GM12801 (cell line): ENCODE measurements around the gene FBXO5.

Experiments used
- TF ChIP-seq, protein P1 (sequence below): IDR thresholded peaks from one replicate; pipeline ENCODE4 v1.5.1; 2011; ENCODE audit warnings: control low read depth; ENCODE audit not compliant: insufficient read length; ENCODE audit errors: extremely low read depth

FBXO5 gene

DNA sequence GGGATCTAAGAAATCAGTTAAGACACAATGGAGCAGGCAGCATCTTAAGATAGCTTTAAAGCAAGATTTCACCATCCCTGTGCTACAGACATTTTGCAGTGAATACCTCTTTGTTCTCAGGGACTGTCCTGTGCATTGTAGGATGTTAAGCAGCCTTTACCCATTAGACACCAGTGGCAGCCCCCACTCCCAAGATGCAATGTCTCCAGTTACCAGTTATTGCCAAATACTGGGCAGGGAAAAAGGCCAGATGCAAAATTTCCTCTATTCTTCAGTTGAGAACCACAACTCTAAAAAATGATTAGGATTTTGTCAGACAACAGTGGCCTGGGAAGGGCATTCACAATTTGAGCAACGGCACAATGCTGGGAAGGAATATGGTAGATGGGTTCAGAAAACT is 6.1 kb downstream of the FBXO5 start:
- TF ChIP-seq, protein P1, sequence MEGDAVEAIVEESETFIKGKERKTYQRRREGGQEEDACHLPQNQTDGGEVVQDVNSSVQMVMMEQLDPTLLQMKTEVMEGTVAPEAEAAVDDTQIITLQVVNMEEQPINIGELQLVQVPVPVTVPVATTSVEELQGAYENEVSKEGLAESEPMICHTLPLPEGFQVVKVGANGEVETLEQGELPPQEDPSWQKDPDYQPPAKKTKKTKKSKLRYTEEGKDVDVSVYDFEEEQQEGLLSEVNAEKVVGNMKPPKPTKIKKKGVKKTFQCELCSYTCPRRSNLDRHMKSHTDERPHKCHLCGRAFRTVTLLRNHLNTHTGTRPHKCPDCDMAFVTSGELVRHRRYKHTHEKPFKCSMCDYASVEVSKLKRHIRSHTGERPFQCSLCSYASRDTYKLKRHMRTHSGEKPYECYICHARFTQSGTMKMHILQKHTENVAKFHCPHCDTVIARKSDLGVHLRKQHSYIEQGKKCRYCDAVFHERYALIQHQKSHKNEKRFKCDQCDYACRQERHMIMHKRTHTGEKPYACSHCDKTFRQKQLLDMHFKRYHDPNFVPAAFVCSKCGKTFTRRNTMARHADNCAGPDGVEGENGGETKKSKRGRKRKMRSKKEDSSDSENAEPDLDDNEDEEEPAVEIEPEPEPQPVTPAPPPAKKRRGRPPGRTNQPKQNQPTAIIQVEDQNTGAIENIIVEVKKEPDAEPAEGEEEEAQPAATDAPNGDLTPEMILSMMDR: no peak

DNA sequence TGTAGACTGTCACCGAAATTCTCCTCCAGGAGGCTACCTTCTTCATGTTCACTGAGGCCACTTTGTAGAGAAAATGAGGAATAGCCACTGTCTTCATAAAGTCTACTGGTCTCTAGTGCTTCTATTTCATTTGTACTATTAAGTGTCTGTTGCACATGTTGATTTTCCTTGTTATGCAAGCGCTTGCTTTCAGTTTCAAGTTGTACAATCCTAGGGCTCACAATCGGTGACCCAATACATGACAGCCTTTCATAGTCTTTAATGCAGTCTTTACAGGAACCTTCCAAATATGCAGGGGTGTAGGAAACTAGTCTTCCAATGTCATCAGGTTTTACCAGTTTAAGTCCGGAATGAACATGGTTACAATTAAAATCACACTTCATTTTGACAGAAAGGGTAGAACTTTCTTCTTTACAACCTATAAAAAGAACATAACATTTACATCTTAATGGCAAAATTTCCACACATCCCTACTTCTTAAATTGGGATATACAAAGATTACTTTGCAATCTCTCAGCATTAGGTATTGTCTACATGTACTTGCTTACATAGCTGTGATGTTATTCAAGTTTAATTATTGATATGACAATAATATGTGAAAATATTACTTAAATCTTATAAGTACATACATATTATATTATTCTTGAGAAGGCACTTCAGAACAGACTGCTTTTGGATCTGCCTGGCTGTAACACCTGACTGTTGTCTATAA is 7.5 kb downstream of the FBXO5 start:
- TF ChIP-seq, protein P1: no peak

DNA sequence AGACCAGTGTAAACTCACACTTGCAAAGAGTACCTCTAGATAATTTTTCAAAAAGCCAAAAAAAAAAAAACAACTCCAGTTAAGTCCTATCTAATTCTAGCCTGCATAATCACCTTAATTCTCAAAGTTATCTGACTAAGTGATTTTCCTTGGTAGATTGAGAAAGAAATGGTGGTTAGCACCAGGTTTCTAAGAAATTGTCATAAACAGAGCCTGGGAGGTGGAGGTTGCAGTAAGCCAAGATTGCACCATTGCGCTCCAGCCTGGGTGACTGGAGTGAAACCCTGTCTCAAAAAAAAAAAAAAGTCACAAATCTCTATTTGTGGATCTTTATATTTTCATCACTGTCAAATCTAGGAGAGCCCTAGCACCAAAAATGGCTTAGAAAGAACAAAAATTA is 8.9 kb downstream of the FBXO5 start:
- TF ChIP-seq, protein P1: no peak

DNA sequence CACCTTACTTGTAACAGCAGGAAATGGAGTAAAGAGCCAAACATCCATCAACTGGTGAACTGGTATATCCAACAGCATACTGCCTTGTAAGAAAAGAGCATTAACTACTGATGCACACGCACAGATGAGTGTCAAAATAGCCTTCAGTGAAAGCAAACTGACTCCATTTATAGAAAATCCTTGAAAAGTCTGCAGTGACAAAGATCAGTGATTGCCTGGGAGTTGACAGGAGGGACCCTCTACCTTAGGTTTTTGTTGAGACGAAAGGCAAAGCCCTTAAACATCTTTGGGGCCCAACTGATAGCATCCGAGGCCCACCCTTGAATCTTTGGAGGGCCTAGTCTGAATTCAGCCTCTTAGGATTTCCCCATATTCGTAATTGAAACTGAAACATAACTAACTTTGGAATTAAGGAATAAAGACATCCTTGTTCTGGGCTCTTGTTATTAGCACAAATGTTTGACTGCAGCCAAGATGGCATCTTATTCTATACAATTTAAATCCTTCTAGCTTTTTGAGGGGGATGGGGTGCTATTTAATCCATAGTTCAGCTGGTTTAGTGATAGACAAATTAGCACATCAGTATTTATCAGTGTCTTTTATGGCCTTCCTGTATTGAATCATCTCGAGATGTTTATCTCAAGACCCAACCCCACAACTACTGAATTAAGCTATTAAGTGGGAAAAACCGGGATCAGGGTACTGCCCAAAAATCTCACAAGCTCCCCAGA is 13.0 kb downstream of the FBXO5 start:
- TF ChIP-seq, protein P1: no peak

DNA sequence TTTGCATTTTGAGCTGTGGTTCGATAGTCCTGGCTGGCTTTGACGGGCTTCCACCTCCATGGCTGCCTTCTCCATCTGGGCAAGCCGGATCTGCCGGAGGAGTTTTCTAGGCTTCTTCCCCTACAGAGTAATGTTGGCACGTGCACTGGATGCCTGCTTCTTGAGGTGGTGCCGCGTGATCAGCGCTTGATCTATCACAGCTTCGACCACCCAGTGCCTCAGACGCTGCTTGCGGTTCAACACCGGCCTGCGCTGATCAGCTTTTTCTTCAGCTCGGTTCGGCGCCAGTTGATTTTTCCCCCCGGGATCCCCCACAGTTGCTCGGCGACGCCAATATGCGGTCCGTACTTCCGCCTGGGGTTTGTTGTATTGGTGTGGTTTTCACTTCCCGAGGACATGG is 23.5 kb downstream of the FBXO5 start:
- TF ChIP-seq, protein P1: no peak

DNA sequence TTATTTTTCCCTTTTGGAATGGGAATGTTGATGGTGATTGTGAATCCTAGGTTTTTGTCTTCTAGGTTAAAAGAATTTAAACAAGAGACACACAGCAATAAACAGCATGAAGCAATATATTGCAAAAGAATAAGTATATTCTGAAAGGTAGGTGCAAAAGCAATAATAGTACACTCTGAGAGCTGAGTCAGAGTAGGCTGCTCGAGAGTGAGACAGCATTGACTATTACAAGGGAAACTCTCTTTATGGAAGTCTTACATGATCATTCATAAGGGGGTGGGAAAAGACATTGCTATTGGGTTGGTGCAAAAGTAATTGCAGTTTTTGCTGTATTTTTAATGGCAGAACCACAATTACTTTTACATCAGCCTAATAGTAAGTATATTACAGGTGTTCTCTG is 25.0 kb downstream of the FBXO5 start:
- TF ChIP-seq, protein P1: no peak

DNA sequence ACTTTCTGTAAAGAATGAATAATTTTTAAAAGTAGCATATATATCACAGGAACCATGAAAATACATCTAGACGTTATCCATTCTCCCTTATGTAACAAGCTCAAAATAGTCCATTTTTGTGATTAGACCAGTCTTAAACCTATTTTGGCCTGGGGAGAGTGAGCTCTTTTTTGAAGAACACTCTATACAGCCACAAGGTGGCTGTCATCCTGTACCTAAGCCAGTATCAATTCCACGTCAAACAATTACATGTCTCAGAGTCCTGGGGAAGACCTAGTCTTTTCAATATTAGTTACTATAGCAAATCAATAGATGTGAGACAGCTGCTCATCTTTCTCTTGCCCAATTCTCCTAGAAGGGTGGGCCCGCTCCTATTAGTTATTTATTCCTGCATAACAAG is 28.4 kb downstream of the FBXO5 start:
- TF ChIP-seq, protein P1: no peak
